ENCODE data around the gene PRKAR1A. TPM values are rescaled to one million over a fixed set of nuclear protein-coding genes. Genes with fewer than 3 reads are reported as not detected.

The PRKAR1A gene
- total and polyA plus RNA-seq, 2 of the 8 experiments (the other 6 are each of a cell fraction or from before 2014, with no cell fraction given), result 39.3 to 149 TPM

- H2BK5ac ChIP-seq (ENCODE audit: low read depth, low read length), result no peak overlapping the region
- no peak overlapping the region for H3K56ac ChIP-seq (replicated peaks; ENCODE audit: insufficient read length, low read depth, low read length)
- no peak overlapping the region for H3K4me3 ChIP-seq (ENCODE audit: extremely low read depth in 1 of 4, insufficient read depth in 2 of 4, low read depth in 3 of 4, low read length in 4 of 4)
- H3K9me3 ChIP-seq (ENCODE audit: insufficient read depth in 2 of 2, low read depth in 1 of 2, low read length in 1 of 2), result no peaks in the 10 kb centered on the region
- H2AFZ ChIP-seq (ENCODE audit: low read length), result no peak overlapping the region
- H2BK12ac ChIP-seq (ENCODE audit: low read depth, low read length), result no peak overlapping the region
- no peak overlapping the region for H4K5ac ChIP-seq (ENCODE audit: insufficient read length, low read depth, low read length)
- no peak overlapping the region for H3K14ac ChIP-seq (ENCODE audit: insufficient read length)
- no peak overlapping the region for H3K4ac ChIP-seq (replicated peaks; ENCODE audit: insufficient read length, low read depth, low read length)
- H2AK5ac ChIP-seq (ENCODE audit: low read depth, low read length), result no peak overlapping the region
- H4K8ac ChIP-seq (ENCODE audit: extremely low read depth, insufficient read depth, low read length), result no peak overlapping the region
- no peaks in the 10 kb centered on the region for H3K27me3 ChIP-seq (replicated peaks in 1 of 4; ENCODE audit: control insufficient read depth in 3 of 4, extremely low read depth in 1 of 4, insufficient read depth in 3 of 4, low read length in 3 of 4)
- H4K20me1 ChIP-seq (replicated peaks in 1 of 2; ENCODE audit: control insufficient read depth in 1 of 2, insufficient read depth in 2 of 2, low read length in 2 of 2), result peaks cover 0 to 5% of the 10 kb centered on the region in 2 experiments
- no peak overlapping the region for H2BK15ac ChIP-seq (ENCODE audit: low read length)
- no peak overlapping the region for H3K9ac ChIP-seq (replicated peaks in 1 of 4; ENCODE audit: extremely low read depth in 1 of 4, low read depth in 3 of 4, low read length in 3 of 4)
- FAIRE-seq, result no peak
- H2BK120ac ChIP-seq (replicated peaks; ENCODE audit: low read depth, low read length), result no peak overlapping the region
- no peak overlapping the region for H3K4me2 ChIP-seq (ENCODE audit: insufficient read depth in 1 of 2, low read depth in 2 of 2, low read length in 2 of 2)
- H3K79me2 ChIP-seq (ENCODE audit: control insufficient read depth in 1 of 2, insufficient read depth in 2 of 2, low read length in 2 of 2), result no peaks in the 10 kb centered on the region
- no peak overlapping the region for H3K27ac ChIP-seq (ENCODE audit: low read depth, low read length)
- no peak overlapping the region for H2BK20ac ChIP-seq (ENCODE audit: low read length)
- H3K23me2 ChIP-seq (ENCODE audit: low read depth, low read length), result no peaks in the 10 kb centered on the region
- H3K79me1 ChIP-seq (ENCODE audit: low read depth, low read length), result no peaks in the 10 kb centered on the region; the same call in 1 of the 2 replicates
- H3K23ac ChIP-seq (ENCODE audit: insufficient read length), result no peak overlapping the region
- DNase-seq (ENCODE audit: low read depth in 1 of 2, low spot score in 2 of 2), result no peak
- ChIA-PET CTCF (ENCODE audit: partially characterized antibody) (interaction anchor here (0.6 to 3.4 kb wide), 15 partner anchors 10 to 226 kb away, joined by 3 to 21 read pairs (median 5); partner anchors contain the start of gene FAM20A), POLR2A (ENCODE audit: partially characterized antibody) (no interaction called here)
- no peak for TF ChIP-seq ZNF274 (IDR thresholded peaks at IDR 0.05; ENCODE audit: borderline replicate concordance, extremely low read depth, low read length)
- no peak for TF ChIP-seq SP1 (IDR thresholded peaks at IDR 0.05; ENCODE audit: low read depth, low read length)
- no peak for TF ChIP-seq ATF2 (IDR thresholded peaks at IDR 0.05; ENCODE audit: low read length)
- no peak for TF ChIP-seq EP300 (IDR thresholded peaks at IDR 0.05; ENCODE audit: borderline replicate concordance in 1 of 2, low read depth in 2 of 2, low read length in 2 of 2)
- TF ChIP-seq POLR2AphosphoS5 (IDR thresholded peaks at IDR 0.05; ENCODE audit: low read depth, low read length), result no peak
- TF ChIP-seq PHF8 (conservative IDR thresholded peaks at IDR 0.05; ENCODE audit: low read depth, low read length), result no peak
- TF ChIP-seq CBX8 (IDR thresholded peaks at IDR 0.05; ENCODE audit: borderline replicate concordance, low read depth, low read length), result no peak
- no peak for TF ChIP-seq NANOG (IDR thresholded peaks at IDR 0.05; ENCODE audit: insufficient read depth, low read depth, low read length, poor library complexity, severe bottlenecking)
- TF ChIP-seq RXRA (IDR thresholded peaks at IDR 0.05; ENCODE audit: insufficient read depth, low read depth, low read length), result no peak
- WGBS, 2 experiments (ENCODE audit: extremely low coverage in 1 of 2, insufficient coverage in 1 of 2, insufficient read length in 1 of 2, insufficient replicate concordance in 2 of 2, low coverage in 1 of 2, low lambda C conversion rate in 2 of 2, missing lambda C conversion rate in 1 of 2), result 92% methylated on average over 6 of the region's 6 CpGs; no CpG with 5 or more reads in 1 of the 2 experiments
- peaks cover 7 to 76% (median 24%) of the 10 kb centered on the region in 4 experiments; a peak in 7 of 8 replicates for H3K36me3 ChIP-seq (ENCODE audit: control insufficient read depth in 2 of 4, insufficient read depth in 4 of 4, low read length in 3 of 4)
- no peaks in the 10 kb centered on the region for H3K4me1 ChIP-seq (replicated peaks in 1 of 4; ENCODE audit: control insufficient read depth in 3 of 4, insufficient read depth in 4 of 4, low read length in 3 of 4)
- no peak overlapping the region for H4K91ac ChIP-seq (replicated peaks; ENCODE audit: insufficient read length, low read length)
- H3K18ac ChIP-seq (ENCODE audit: extremely low read depth, low read length), result no peak overlapping the region
Observed at GRCh38 chr17:68534695-68535088, 22.5 kb downstream of the PRKAR1A start.
